CD4-positive, alpha-beta T cell treated with Interleukin-4 for 4 hours (primary cell): ENCODE data around the gene COMP.

Experiments
- DNase-seq: peaks from one replicate; pipeline ENCODE4 v3.0.0-alpha.2; 2020

COMP gene

GRCh38 chr19:18803550-18804138 lies 12.5 kb upstream of the COMP start:
- DNase-seq = no peak

- no peak for DNase-seq
Measured at GRCh38 chr19:18802354-18802753, 11.2 kb upstream of the COMP start.

GRCh38 chr19:18800636-18801035 lies 9.5 kb upstream of the COMP start:
- no peak for DNase-seq

- DNase-seq = no peak
Measured at GRCh38 chr19:18800079-18800478, 9.0 kb upstream of the COMP start.

GRCh38 chr19:18799389-18799970 lies 8.4 kb upstream of the COMP start:
- no peak for DNase-seq

- DNase-seq = no peak
Measured at GRCh38 chr19:18798384-18799352, 7.6 kb upstream of the COMP start.

GRCh38 chr19:18796239-18796638 lies 5.1 kb upstream of the COMP start:
- no peak for DNase-seq

- no peak for DNase-seq
Measured at GRCh38 chr19:18795540-18795939, 4.4 kb upstream of the COMP start.

GRCh38 chr19:18794692-18795091 lies 3.6 kb upstream of the COMP start:
- no peak for DNase-seq

- DNase-seq = no peak
Measured at GRCh38 chr19:18794029-18794313, 2.9 kb upstream of the COMP start.

- no peak for DNase-seq
Measured at GRCh38 chr19:18793144-18794028, 2.3 kb upstream of the COMP start.

- no peak for DNase-seq
Measured at GRCh38 chr19:18792661-18793060, 1.6 kb upstream of the COMP start.

GRCh38 chr19:18791315-18791678 lies 192 bp upstream of the COMP start:
- no peak for DNase-seq

- DNase-seq = peak; percentile 7
Measured at GRCh38 chr19:18789883-18790565, 1.1 kb downstream of the COMP start.

GRCh38 chr19:18789422-18789869 lies 1.7 kb downstream of the COMP start:
- no peak for DNase-seq

- DNase-seq = no peak
Measured at GRCh38 chr19:18788529-18789421, 2.3 kb downstream of the COMP start.

GRCh38 chr19:18785179-18786124 lies 5.7 kb downstream of the COMP start:
- peak; percentile 21 for DNase-seq

GRCh38 chr19:18784786-18785120 lies 6.4 kb downstream of the COMP start:
- DNase-seq = no peak

- DNase-seq = no peak
Measured at GRCh38 chr19:18783958-18784785, 6.9 kb downstream of the COMP start.
